Measurements from ENCODE around the gene CNOT4.
"Not testable (repeated sequence)": the region's sequence is repeated elsewhere in the genome, so short reads cannot be mapped to it uniquely, and the experiment has no call there.

CNOT4 gene

DNA sequence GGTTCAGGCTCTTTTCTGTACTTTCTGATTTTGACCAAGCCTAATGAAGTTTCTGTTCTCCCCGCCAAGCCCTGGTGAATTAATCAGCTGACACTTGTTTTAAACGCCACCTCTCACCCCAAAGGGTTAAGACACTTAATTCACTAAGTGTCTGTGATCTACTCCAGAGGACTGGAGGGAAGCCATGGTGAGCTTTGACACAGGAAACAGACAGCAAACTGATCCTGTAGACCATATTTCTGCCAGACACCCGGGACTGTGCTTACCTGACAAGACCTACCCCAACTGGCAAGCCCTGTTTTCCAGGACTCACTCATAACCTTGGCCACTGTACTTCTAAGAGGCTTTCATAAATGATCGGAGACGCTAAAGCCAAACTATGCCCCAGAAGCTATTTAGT, 150.3 kb downstream of the CNOT4 start:
- no peak for DNase-seq

DNA sequence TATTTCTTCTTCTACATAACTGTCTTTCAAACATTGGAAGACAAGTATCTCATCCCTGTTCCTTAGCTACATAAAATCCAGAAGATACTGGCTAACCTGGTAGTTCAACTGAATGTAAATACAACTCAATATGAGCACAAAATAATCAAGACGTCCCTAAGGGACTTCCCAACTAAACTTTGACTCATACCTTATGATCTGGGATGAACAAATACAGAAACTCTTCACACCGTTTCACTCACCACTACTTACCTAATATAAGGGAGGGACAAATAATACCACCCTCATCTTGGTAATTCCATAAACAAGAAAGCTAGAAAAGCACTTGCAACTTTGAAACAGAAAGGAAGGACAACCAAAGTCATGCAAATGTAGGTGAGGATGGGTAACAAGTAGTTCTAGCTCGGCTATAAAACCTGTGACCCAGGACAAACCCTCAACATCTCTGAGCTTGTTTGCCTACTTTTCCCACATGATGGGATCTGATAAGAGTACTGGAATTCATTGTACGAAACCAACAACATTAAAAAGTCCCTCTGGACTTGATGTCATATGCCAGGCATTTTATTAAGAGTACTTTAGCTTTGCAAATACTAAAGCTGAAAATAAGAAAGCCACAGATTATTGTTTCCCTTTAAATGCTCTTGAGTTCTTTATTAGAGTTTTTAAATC, 154.4 kb downstream of the CNOT4 start:
- no peak for DNase-seq

DNA sequence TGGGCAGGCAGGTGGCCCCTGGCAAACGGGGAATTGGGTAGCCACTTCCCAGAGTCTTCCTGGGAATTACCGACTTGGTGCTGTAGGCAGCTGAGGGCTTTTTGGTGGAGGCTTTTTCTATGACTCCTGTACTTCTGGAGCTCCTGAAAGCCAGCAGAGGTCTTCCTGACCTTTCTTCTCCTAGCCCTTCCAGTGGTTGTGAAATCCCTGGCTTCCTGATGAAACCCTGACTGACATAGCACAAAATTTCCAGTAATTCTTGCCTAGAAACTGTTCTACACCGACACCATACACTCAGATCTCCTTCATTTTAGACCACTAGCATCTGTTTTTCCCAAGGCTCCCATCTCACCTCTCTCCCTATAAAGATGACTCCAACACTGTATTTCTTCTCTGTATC, 156.1 kb downstream of the CNOT4 start:
- DNase-seq, result no peak

DNA sequence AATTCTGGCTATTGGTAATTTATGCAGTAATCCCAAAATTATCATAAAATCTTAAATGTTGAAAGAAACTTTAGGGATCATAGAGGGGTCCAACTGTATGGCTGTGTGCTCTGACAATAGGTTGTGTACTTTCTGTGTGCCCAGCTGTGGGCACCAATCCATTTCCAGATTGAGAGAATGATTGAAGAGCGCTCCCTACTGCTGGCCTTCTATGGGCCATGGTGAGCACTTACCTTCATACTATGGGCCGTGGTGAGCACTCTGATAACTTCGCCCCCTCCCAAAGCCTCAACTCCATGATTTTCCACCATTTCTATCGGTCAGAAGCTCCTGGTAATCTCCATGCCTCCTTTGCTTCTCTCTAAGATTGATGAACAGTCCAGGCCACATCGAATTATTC, 157.6 kb downstream of the CNOT4 start:
- DNase-seq, result no peak

DNA sequence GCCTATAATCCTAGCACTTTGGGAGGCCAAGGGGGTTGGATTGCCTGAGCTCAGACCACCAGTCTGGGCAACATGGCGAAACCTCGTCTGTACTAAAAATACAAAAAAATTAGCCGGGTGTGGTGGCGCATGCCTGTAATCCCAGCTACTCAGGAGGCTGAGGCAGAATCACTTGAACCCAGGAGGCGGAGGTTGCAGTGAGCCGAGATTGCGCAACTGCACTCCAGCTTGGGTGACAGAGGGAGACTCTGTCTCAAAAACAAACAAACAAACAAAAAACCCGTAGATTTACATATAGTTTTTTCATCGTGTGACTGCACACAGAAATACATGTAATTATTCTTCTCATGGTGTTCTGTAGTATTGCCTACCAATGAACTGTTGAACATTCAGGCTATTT, 158.8 kb downstream of the CNOT4 start:
- not testable (repeated sequence) for DNase-seq

DNA sequence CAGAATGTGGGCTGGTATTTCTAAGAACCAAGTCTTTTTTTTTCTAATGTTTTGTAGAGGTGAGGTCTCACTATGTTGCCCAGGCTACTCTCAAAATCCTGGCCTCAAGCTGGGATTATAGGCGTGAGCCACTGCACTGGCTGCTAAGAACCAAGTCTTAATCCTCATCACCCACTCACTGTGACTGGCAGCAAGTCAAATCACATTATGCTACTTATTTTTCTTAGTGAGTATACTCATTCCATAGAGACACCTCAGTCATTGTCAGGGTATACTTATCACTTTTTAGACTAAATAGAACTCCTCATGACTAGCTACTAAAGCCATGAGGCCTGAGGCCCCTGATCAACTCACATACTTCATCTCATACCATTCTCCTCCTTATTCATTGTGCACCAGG, 160.2 kb downstream of the CNOT4 start:
- DNase-seq, result no peak

DNA sequence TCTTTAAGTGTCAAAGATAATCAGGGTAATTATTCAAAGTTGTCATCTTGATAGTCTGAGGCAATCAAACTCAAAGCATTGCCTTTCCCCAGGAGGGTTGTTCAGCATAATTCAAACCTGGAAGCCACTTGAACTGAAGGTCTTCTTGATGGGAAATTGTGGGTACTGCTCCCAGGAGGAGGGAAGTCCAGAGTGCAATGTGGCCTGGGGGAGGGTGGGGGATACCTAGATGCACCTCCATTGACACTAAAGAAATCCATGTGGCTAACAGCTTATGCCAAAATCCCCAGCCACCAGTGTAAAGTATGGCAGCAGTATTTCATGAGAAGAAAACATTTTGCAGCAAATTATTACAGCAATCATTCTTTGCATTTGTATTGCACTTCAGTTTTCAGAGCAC, 161.4 kb downstream of the CNOT4 start:
- DNase-seq, result no peak

DNA sequence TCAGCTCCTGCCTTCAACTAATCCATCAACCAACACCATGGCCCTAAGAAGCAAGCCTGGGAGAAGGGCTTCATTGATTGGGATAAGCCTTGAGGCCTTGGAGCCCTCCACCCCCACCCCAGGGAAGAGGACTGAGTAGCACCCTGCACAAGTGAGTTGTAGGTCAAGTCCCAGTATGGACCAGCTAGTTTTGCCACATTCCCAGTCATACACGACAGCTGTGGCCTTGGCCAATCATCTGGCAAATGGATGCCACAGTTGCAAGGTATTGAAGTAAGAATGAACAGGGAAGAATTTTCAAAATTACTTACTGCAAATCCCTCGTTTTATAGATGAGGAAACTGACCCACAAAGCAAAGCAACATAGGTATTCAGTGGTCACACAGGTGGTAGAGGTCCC, 166.5 kb downstream of the CNOT4 start:
- no peak for DNase-seq

DNA sequence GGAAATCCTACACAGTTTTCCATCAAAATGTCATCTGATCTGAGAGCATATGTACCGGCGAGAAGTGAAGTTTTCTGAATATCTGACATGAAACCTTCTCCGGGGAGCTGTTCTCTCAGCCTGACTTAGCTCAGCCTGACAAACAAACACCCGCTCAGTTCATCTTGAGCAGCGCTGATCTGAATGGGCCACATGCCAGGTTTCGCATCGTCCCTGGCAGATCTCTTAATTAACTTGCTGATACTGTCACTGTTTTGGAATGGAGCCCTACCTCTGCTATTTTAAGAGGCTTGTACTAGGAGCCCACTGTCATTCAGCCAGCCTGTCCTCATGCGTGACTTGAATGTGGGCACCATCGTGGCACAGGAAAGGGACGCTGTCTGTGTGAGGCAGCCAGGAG, 167.0 kb downstream of the CNOT4 start:
- DNase-seq, result peak; percentile 85

DNA sequence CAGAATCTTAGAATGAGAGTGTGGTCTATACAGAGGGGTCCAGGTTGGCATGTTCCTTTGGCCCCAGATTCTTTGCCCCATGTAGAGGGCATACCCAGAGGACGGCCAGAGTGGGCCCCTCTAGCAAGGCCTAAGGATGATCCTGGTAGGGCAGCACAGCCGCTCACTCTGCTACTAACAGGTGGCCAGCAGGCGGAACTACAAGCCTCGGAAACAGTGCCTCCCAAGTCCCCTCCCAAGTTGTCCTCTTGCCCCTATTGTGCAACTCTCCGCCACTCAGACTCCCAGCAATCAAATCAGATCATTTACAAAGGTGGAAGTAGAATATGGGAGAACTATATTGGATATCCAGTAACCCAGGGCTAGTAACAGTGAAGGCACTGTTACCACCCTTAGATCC, 168.9 kb downstream of the CNOT4 start:
- no peak for DNase-seq

DNA sequence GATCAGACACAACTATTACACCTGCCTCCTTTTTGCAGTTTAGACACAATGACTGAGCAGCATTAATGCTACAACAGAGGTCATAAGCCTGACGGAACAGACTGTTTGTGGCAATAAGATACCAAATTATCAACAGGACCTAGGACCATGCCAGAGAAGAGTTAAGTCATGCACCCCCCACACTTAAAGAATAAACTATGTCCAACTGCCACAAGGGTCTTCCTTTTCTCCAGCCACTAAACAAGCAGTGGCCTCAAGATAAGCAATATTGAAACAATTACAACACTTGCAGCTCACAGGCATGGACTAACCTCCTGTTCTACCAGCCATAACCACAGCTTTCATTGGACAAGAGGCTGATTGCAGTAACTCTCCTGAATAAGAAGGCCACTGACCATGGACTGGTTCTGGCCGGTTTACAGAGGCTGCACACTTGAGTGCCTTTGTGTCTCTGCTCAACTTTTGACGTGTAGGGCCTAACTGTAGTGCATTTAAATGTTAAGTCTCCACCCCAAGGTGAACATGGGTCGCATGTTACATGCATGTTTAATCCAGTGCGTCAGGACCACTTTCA, 171.8 kb downstream of the CNOT4 start:
- no peak for DNase-seq

DNA sequence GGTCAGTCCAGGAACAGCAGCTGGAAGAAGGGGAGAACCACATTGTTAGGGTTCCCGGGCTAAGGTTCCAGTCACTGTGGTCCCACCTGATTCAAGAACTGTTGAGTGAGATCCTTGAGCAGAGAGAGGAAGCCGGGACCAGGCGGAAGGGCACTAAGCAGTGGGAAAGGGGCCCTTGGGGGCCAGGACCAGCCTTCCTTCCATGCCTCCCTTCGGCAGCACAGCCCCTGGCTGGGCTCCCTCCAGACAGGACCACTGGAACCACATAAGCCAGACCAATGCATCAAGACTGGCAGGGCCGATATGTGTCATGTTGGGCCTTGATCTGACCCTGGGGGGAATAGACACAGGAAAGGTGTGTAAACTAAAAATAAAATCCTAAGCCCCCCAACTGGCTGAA, 172.4 kb downstream of the CNOT4 start:
- DNase-seq, result no peak

DNA sequence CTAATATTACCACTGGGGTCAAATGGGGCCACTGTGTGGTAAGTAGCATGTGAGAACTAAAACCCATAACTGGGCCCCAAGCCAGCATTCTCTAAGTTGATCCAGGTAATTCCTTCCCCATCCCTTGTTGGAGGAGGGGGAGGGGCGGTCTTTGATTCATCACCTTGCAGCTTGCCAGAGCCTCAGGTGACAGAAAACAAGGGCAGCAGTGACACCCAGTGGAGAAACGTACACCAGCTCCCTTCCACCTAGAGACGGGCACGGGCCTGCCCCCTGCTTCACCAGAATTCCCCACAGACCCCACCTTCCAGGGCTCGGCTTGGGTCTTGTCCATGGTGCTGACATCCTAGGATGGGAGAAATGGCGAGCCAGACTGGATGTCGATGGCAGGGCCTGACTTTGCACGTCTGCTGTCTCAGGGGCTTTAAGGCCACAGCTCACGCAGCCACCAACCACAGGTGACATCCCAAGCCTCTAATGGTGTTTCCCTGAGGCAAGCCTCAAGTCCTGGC, 174.2 kb downstream of the CNOT4 start:
- peak; percentile 72 for DNase-seq

DNA sequence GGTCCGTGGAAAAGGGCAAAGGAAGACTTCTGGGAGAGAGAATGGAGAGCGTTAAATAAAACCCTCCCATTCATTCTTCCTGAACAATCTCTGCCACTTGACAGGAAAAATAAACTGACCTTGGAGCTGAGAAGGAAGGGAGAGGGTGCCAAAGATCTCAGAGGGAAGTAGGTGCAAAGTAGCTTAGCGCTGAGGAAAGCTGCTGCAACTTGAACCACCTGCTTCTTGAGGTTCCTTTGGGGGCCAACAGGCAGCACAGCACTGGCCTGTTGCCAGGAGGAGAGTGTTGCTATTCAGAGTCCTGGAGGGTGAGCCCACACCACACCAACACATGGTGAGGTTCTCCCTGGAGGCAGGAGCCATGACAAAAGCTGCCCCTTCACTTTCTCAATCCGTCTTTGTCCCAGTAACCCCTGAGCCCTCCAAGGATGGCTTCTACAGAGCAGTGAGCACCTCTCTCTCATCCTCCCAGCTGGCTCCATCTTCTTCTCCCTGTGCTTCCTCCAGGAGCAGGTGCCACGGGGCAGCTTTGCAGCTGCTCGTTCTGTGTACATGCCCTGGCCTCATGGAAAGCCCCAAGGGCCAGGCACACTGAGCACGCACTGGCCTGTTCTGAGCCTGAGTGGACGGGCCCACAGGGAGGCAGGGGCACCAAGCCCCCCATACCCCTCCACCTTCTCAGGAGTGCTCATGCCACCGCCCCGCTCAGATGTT, 174.9 kb downstream of the CNOT4 start:
- no peak for DNase-seq

DNA sequence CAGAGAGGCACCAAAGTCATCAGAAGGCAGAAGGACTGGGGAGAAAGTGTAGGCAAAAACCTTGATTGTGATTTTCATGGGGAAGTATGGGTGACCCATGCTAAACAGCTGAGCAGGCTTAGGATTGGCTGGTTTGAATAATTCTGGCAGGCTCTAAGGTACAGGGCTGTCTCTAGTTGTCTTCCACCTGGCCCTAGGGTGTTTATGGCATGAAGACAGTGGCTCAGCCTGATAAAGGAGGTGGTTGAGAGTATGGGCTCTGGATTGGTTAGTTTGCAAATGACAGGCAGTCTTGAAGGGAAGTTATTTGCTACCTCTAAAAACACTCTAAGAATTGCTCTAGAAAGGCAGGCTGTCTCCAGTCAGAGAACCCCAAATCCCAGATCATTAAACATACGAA, 176.0 kb downstream of the CNOT4 start:
- DNase-seq, result no peak

DNA sequence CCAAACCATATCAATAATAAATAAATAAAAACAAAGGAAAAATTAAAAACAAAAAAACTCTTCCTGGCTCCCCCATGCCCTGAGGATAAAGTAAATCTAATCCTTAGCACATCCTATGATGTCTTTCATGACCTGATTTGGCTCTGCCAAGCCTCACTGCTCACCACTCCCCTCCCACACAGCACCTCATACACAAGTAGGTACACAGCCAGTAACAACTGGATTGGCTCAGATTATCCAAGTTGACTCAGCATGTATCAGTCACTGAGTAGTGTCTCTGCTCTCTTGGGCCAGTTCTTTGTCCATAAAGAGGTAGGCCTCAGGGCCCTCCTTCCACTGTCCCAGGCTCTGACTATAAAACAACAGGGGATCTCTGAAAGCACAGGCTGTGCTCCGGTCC, 176.7 kb downstream of the CNOT4 start:
- no peak for DNase-seq

DNA sequence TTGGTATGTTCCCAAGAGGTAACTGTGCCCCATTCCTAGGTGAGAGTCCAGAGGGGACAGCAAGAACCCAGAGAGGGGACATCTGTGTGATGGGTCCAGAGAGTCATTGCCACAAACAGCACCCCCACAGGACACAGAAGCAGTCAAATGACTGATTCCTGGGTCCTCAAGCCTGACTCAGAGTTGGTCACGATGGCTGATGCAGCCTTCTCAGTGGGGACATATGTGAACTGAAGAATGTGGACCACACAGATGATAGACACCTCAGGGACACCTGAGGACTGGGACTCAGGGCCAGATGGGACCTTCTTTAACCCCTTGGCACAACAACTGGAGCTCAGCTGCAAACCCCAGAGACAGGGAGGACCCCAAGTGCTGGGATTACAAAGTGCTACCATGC, 179.8 kb downstream of the CNOT4 start:
- no peak for DNase-seq

DNA sequence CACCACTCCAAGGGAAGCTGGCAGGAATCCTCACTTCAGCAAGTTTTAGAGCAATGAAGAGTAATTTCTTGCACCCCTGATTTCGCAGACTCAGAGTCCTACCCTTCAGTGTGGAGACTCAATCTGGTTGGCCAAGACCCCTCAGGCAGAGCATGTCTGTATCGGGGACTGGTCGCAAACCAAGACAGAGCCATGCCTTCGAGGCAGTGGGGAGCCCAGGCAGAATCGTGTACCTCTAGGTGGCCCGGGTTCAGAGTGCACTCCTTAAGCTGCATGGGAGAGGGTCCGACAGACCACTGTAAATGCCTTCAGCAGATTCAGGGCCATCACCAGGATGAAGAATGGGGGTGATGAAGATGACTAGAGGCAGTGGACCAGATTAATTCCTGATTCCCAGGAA, 181.4 kb downstream of the CNOT4 start:
- no peak for DNase-seq

DNA sequence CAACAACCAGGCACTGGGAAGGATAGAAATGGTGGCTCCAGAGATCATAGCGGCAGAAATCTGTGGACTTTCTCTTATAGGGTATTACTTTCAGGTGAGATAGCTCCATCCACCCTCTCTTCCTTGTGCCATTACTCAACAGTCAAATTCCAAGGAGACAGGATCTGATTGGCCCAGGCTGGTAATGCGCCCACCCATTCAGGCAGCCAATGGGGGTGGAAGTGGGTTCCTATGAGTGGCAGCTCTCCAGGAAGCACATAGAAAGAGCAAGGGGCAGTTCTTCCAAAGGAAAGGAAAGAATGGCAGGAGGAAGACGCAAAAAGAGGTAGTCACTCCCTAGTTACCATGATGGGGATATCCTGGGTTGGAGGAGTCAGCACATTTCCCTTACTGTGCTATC, 181.8 kb downstream of the CNOT4 start:
- no peak for DNase-seq

DNA sequence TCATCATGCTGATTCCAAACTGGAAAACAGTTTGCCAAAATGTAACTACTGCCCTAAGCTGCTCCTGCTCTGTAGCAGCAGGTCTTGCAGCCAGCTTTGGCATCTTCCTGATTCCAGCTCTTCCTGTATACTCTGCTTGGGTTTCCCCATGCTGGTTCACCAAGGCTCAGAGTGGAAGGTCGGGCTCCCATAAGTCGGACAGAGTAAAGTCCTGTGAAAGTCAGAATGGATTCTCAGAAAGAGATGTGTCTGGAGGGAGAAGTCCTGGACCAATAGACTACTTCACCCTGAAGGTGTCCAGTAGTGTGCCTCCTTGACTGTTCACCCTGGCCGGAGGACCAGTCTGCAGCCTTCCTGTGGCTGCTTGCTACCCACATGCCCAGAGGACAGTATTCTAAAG, 182.4 kb downstream of the CNOT4 start:
- no peak for DNase-seq

DNA sequence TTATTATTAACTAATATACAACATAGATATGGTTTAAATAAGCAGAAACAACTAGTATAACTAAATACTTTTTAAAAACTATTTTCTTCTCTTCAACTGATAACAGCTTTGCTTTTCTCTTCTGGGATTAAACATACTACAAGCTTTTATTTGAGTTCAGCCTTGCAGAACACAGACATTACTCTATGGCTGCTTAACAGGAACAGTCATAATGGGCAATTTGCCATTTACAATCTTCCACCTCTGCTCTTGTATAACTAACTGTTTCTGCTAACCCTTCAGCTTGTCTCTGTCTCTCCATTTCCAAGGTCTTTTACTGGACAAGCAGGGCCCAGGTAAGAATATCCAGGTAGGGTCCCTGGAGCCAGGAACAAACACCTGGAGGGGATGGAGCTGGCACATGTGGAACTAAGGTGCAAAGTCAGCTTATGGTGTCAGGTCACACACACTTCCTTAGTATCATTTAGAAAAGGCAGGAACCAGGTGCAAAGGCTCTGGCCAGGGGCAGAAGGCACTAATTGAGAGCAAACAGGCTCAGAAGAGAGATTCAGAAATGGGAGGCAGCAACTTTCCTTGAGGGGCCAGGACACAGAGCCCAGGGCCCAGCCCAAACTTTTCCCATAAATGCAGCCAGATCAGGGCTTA, 183.1 kb downstream of the CNOT4 start:
- DNase-seq, result no peak

DNA sequence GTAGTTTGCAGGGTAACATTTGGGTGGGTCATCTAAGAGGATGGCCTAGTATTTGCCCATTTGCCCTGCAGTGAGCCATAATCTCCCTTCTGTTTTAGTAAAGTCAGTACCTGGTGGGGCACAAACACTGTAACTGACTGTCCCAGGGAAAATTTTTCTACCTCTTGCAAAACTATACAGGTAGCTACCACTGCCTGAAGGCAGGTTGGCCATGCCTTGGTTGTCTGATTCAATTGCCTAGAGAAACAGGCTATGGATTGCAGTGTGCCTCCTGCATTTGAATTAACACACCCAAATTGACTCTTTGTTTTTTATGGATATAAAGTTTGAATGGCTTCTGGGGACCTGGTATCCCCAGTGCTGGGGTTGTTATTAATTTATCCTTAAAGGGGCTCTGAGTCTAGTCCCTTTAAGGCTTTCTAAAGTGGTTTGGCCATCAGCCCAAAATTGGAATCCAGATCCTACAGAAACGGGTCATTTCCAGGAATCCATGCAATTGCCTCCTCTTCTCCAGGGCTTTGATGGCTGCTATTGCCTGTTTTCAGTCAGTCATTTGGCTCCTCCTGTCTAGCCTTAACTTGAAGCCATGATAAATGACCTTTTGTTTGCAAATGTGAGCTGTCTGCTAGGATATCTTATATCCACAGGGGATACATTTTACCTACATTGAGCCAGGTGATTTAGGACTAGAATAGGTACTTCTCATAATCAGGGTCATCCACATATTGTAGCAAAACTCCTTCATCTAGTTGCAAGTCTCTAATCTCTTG, 187.1 kb downstream of the CNOT4 start:
- DNase-seq, result no peak

DNA sequence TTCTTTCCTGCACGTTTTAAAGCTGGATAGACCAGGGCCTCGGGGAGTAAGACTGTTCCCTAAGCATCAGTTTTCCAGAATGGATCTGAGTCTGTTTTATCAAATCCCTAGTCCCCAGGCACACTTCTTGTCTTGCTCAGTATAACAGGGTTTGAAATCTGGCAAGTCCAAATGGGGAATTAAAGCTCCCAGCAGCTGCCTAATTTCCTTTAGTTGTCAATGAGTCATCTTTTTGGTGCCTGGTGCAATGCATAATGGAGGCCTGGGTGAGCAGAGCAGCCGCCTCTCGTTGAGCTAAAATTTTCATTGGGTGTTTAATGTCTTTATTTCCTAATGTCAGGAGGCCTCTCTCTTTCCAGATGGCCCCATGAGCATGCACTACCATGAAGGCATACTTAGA, 188.3 kb downstream of the CNOT4 start:
- DNase-seq, result no peak
